SIG-M5 treated with dmso at 0.1 percent for 504 hours (cell line): ENCODE measurements around the gene KIR2DL3.
"Not testable (repeated sequence)": the region's sequence is repeated elsewhere in the genome, so short reads cannot be mapped to it uniquely, and the experiment has no call there.

Experiments used
- DNase-seq: peaks from one replicate; lab custom pipeline; 2025; ENCODE audit not compliant: unreplicated experiment; lab: John Stamatoyannopoulos, UW

The KIR2DL3 gene

GRCh38 chr19:54786091-54786723 is 47.9 kb downstream of the KIR2DL3 start:
- not testable (repeated sequence) for DNase-seq

GRCh38 chr19:54788154-54788553 is 49.8 kb downstream of the KIR2DL3 start:
- not testable (repeated sequence) for DNase-seq

- no peak for DNase-seq
These were observed 52.4 kb downstream of the KIR2DL3 start for GRCh38 chr19:54790711-54791110.

DNA sequence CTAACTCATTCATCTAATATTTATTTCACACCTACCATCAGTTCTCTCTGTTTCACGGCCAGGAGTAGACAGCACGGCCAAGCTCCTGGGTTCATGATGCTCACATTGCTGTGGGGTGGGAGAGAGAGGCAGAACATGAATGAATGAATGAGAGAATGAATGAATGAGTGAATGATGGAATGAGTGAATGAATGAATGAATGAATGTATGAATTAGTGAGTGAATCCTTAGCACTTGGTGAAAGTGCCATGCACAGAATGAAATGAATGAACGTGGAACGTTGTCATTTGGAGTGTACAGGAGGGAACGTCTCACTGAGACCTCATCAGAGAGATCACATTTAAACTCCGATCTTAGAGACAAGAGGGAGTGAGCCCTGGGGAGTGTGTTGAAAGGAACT is 53.2 kb downstream of the KIR2DL3 start:
- no peak for DNase-seq

DNA sequence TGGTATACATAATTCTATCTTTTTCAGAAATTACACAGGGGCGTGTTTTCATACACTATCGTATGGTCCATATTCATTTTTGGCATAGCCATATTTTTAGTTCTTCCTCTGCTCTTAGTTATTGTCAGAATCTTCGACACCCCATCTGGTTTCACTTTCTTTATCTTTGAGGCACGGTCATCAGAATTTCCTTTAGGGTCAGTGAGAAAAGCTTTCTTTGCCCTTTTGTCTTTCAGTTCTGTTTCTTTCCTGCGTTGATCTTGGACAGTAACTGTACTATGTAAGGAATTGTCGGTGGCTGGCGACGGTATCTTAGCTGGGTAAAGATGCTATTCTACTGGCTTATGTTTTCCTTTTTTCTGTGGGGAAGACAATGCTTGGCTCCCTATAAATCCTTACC is 54.5 kb downstream of the KIR2DL3 start:
- no peak for DNase-seq

- peak; percentile 81 for DNase-seq
These were observed 57.4 kb downstream of the KIR2DL3 start for GRCh38 chr19:54795758-54796157.
